ENCODE data around the gene KCNH1.

KCNH1 gene

DNA sequence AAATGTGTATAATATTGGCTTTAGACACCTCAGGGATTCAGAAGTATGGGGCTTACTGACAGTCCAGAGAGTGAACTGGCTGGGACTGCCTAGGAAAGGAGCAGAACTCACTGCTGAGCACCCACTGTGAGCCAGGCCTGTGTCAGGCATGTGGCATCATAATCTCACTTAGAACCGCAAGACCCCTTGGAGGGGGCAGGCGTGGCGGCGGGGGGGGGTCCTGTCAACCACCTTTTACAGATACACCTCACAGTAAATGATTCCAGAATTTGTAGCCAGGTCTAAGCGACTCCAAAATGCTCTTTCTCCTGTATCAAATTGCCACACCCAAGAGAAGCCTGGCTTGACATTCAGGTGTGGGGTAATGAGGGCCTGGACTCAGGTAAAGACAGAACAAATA, 235.5 kb downstream of the KCNH1 start:
- Histone ChIP-seq H3K27me3 (ENCODE audit: control insufficient read depth in 2 of 2, insufficient read depth in 2 of 2, low read length in 2 of 2) (no peaks in the 10 kb centered on the region), H3K9me3 (ENCODE audit: control insufficient read depth in 2 of 2, low read length in 2 of 2) (no peaks in the 10 kb centered on the region), H3K27ac (ENCODE audit: low read depth in 2 of 2, low read length in 2 of 2) (no peak overlapping the region), H3K4me3 (ENCODE audit: low read length in 2 of 2) (no peak overlapping the region), H3K4me1 (ENCODE audit: control insufficient read depth in 2 of 2, insufficient read depth in 2 of 2, low read length in 2 of 2) (no peaks in the 10 kb centered on the region), H3K9ac (ENCODE audit: low read depth in 1 of 2, low read length in 2 of 2) (no peak overlapping the region), H3K36me3 (ENCODE audit: control insufficient read depth in 2 of 2, insufficient read depth in 2 of 2, low read length in 2 of 2) (no peaks in the 10 kb centered on the region)

DNA sequence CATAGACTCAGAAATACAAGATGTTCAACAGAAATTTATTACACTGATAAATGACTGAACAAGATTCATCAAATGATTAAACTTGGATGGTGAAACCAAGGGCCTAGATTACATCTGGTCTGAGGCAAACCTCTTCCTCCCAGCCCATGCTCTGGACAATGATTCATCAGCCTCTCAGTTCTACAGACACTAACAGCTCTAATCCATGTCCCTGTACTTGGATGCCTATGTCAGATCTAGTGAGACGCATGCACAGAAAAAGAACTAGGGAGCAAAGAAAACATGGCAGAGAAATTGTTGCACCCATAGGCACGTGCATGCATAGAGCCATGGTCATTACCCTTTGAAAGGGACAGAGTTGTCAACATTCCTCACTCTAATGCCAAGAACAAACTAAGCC, 250.1 kb downstream of the KCNH1 start:
- no peaks in the 10 kb centered on the region for H3K4me1 ChIP-seq (ENCODE audit: control insufficient read depth in 2 of 2, insufficient read depth in 2 of 2, low read length in 2 of 2)
- H3K9ac ChIP-seq (ENCODE audit: low read depth in 1 of 2, low read length in 2 of 2) = no peak overlapping the region
- no peaks in the 10 kb centered on the region for H3K27me3 ChIP-seq (ENCODE audit: control insufficient read depth in 2 of 2, insufficient read depth in 2 of 2, low read length in 2 of 2)
- no peaks in the 10 kb centered on the region for H3K36me3 ChIP-seq (ENCODE audit: control insufficient read depth in 2 of 2, insufficient read depth in 2 of 2, low read length in 2 of 2)
- H3K9me3 ChIP-seq (ENCODE audit: control insufficient read depth in 2 of 2, low read length in 2 of 2) = no peaks in the 10 kb centered on the region
- no peak overlapping the region for H3K4me3 ChIP-seq (ENCODE audit: low read length in 2 of 2)
- no peak overlapping the region for H3K27ac ChIP-seq (ENCODE audit: low read depth in 2 of 2, low read length in 2 of 2)

DNA sequence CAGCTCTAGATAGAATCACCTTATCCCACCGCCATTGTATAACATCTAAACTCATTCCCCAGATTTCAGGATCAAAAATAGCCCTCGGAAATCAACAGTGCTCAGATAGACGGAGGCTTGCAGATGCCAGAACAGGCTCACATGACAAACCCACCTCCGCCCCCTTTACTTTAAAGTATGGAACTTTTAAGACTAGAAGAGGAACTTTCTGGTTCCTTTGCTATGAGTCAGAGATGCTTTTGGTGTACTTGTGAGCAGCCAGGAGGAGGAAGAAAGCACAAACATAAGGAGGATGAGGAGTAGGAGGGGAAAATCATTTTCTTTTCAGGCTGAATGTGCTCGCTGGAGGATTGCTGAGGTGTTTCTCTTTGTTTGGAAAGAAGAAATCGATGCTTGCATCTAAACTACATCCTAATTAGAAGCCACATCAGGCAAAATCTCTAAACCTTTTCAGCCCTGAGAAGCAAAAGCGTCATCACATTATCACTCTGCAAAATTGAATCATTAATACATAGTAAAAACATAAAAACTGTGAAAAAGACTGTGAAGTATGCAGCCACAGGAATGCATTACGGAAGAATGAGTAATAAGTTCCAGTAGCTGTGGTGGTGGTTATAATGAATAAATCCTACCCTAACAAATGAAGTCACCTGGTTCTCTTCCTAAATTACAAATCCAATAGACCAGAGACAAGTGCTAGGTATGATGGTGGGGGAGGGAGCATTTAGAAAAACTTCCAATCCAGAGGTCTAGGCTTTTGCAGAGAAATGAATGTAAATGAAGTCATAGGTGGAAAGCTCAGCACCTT, 251.3 kb downstream of the KCNH1 start:
- no peak overlapping the region for H3K27ac ChIP-seq (ENCODE audit: low read depth in 2 of 2, low read length in 2 of 2)
- H3K36me3 ChIP-seq (ENCODE audit: control insufficient read depth in 2 of 2, insufficient read depth in 2 of 2, low read length in 2 of 2) = no peaks in the 10 kb centered on the region
- H3K27me3 ChIP-seq (ENCODE audit: control insufficient read depth in 2 of 2, insufficient read depth in 2 of 2, low read length in 2 of 2) = no peaks in the 10 kb centered on the region
- H3K9ac ChIP-seq (ENCODE audit: low read depth in 1 of 2, low read length in 2 of 2) = no peak overlapping the region
- H3K4me1 ChIP-seq (ENCODE audit: control insufficient read depth in 2 of 2, insufficient read depth in 2 of 2, low read length in 2 of 2) = no peaks in the 10 kb centered on the region
- H3K4me3 ChIP-seq (ENCODE audit: low read length in 2 of 2) = no peak overlapping the region
- H3K9me3 ChIP-seq (ENCODE audit: control insufficient read depth in 2 of 2, low read length in 2 of 2) = no peaks in the 10 kb centered on the region

- Histone ChIP-seq H3K4me3 (ENCODE audit: low read length in 2 of 2) (no peak overlapping the region), H3K9me3 (ENCODE audit: control insufficient read depth in 2 of 2, low read length in 2 of 2) (no peaks in the 10 kb centered on the region), H3K36me3 (ENCODE audit: control insufficient read depth in 2 of 2, insufficient read depth in 2 of 2, low read length in 2 of 2) (no peaks in the 10 kb centered on the region), H3K4me1 (ENCODE audit: control insufficient read depth in 2 of 2, insufficient read depth in 2 of 2, low read length in 2 of 2) (no peaks in the 10 kb centered on the region), H3K27ac (ENCODE audit: low read depth in 2 of 2, low read length in 2 of 2) (no peak overlapping the region), H3K27me3 (ENCODE audit: control insufficient read depth in 2 of 2, insufficient read depth in 2 of 2, low read length in 2 of 2) (no peaks in the 10 kb centered on the region), H3K9ac (ENCODE audit: low read depth in 1 of 2, low read length in 2 of 2) (no peak overlapping the region)
Measured at GRCh38 chr1:210878564-210878963, 255.4 kb downstream of the KCNH1 start.

GRCh38 chr1:210876275-210876674, 257.7 kb downstream of the KCNH1 start:
- H3K9me3 ChIP-seq (ENCODE audit: control insufficient read depth in 2 of 2, low read length in 2 of 2) = no peaks in the 10 kb centered on the region
- no peaks in the 10 kb centered on the region for H3K4me1 ChIP-seq (ENCODE audit: control insufficient read depth in 2 of 2, insufficient read depth in 2 of 2, low read length in 2 of 2)
- no peaks in the 10 kb centered on the region for H3K27me3 ChIP-seq (ENCODE audit: control insufficient read depth in 2 of 2, insufficient read depth in 2 of 2, low read length in 2 of 2)
- no peak overlapping the region for H3K9ac ChIP-seq (ENCODE audit: low read depth in 1 of 2, low read length in 2 of 2)
- H3K36me3 ChIP-seq (ENCODE audit: control insufficient read depth in 2 of 2, insufficient read depth in 2 of 2, low read length in 2 of 2) = no peaks in the 10 kb centered on the region
- H3K27ac ChIP-seq (ENCODE audit: low read depth in 2 of 2, low read length in 2 of 2) = no peak overlapping the region
- no peak overlapping the region for H3K4me3 ChIP-seq (ENCODE audit: low read length in 2 of 2)

- Histone ChIP-seq H3K4me1 (ENCODE audit: control insufficient read depth in 2 of 2, insufficient read depth in 2 of 2, low read length in 2 of 2) (no peaks in the 10 kb centered on the region), H3K9ac (ENCODE audit: low read depth in 1 of 2, low read length in 2 of 2) (no peak overlapping the region), H3K27me3 (ENCODE audit: control insufficient read depth in 2 of 2, insufficient read depth in 2 of 2, low read length in 2 of 2) (no peaks in the 10 kb centered on the region), H3K27ac (ENCODE audit: low read depth in 2 of 2, low read length in 2 of 2) (no peak overlapping the region), H3K4me3 (ENCODE audit: low read length in 2 of 2) (no peak overlapping the region), H3K9me3 (ENCODE audit: control insufficient read depth in 2 of 2, low read length in 2 of 2) (no peaks in the 10 kb centered on the region), H3K36me3 (ENCODE audit: control insufficient read depth in 2 of 2, insufficient read depth in 2 of 2, low read length in 2 of 2) (no peaks in the 10 kb centered on the region)
Measured at GRCh38 chr1:210866532-210866931, 267.4 kb downstream of the KCNH1 start.

DNA sequence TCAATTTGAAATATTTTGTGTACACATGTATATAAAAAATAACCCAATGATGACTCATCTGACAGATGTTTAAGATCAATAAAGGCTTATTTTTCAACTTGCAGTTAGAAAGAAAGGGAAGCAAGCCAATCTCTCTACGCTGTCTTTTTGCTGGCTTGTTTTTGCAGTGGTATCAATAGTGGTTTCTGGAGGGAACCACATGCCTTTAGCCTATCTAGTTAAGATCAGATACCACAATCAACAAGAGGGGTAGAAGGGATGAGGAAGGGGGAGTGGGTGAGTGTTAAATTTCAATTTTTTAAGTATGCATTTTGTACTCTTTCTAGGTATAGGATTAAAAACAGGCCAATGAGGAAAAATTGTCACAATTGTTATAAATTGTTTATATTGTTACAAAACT, 276.2 kb downstream of the KCNH1 start:
- Histone ChIP-seq H3K4me3 (ENCODE audit: low read length in 2 of 2) (no peak overlapping the region), H3K27me3 (ENCODE audit: control insufficient read depth in 2 of 2, insufficient read depth in 2 of 2, low read length in 2 of 2) (no peaks in the 10 kb centered on the region), H3K27ac (ENCODE audit: low read depth in 2 of 2, low read length in 2 of 2) (no peak overlapping the region), H3K36me3 (ENCODE audit: control insufficient read depth in 2 of 2, insufficient read depth in 2 of 2, low read length in 2 of 2) (no peaks in the 10 kb centered on the region), H3K4me1 (ENCODE audit: control insufficient read depth in 2 of 2, insufficient read depth in 2 of 2, low read length in 2 of 2) (no peaks in the 10 kb centered on the region), H3K9ac (ENCODE audit: low read depth in 1 of 2, low read length in 2 of 2) (no peak overlapping the region), H3K9me3 (ENCODE audit: control insufficient read depth in 2 of 2, low read length in 2 of 2) (no peaks in the 10 kb centered on the region)

- no peak overlapping the region for H3K27ac ChIP-seq (ENCODE audit: low read depth in 2 of 2, low read length in 2 of 2)
- H3K36me3 ChIP-seq (ENCODE audit: control insufficient read depth in 2 of 2, insufficient read depth in 2 of 2, low read length in 2 of 2) = no peaks in the 10 kb centered on the region
- H3K27me3 ChIP-seq (ENCODE audit: control insufficient read depth in 2 of 2, insufficient read depth in 2 of 2, low read length in 2 of 2) = no peaks in the 10 kb centered on the region
- H3K9ac ChIP-seq (ENCODE audit: low read depth in 1 of 2, low read length in 2 of 2) = no peak overlapping the region
- H3K4me1 ChIP-seq (ENCODE audit: control insufficient read depth in 2 of 2, insufficient read depth in 2 of 2, low read length in 2 of 2) = no peaks in the 10 kb centered on the region
- no peaks in the 10 kb centered on the region for H3K9me3 ChIP-seq (ENCODE audit: control insufficient read depth in 2 of 2, low read length in 2 of 2)
- H3K4me3 ChIP-seq (ENCODE audit: low read length in 2 of 2) = no peak overlapping the region
Measured at GRCh38 chr1:210857146-210857663, 276.7 kb downstream of the KCNH1 start.

- H3K27me3 ChIP-seq (ENCODE audit: control insufficient read depth in 2 of 2, insufficient read depth in 2 of 2, low read length in 2 of 2) = no peaks in the 10 kb centered on the region
- H3K9ac ChIP-seq (ENCODE audit: low read depth in 1 of 2, low read length in 2 of 2) = no peak overlapping the region
- no peak overlapping the region for H3K4me3 ChIP-seq (ENCODE audit: low read length in 2 of 2)
- H3K36me3 ChIP-seq (ENCODE audit: control insufficient read depth in 2 of 2, insufficient read depth in 2 of 2, low read length in 2 of 2) = no peaks in the 10 kb centered on the region
- no peak overlapping the region for H3K27ac ChIP-seq (ENCODE audit: low read depth in 2 of 2, low read length in 2 of 2)
- no peaks in the 10 kb centered on the region for H3K4me1 ChIP-seq (ENCODE audit: control insufficient read depth in 2 of 2, insufficient read depth in 2 of 2, low read length in 2 of 2)
- H3K9me3 ChIP-seq (ENCODE audit: control insufficient read depth in 2 of 2, low read length in 2 of 2) = no peaks in the 10 kb centered on the region
Measured at GRCh38 chr1:210855440-210855839, 278.5 kb downstream of the KCNH1 start.

DNA sequence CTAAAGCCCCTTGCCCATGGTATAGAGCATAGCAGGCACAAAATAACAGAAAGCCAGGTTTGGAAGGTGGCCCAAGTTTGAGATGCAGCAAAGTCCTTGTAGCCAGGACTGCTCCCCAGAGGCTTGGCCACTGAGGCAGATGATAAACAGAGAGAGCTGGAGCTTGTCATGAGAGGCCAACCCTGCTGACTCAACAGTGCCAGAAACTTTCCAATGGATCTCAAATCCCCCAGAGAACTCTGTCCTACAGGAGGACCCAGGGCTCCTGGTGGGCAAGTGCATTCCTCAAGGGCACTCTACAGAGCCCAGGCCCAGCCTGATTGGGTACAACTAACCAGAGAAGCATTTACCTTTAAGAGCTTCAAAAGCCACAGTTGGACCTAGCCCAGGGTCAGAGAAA, 280.7 kb downstream of the KCNH1 start:
- Histone ChIP-seq H3K9me3 (ENCODE audit: control insufficient read depth in 2 of 2, low read length in 2 of 2) (no peaks in the 10 kb centered on the region), H3K4me1 (ENCODE audit: control insufficient read depth in 2 of 2, insufficient read depth in 2 of 2, low read length in 2 of 2) (no peaks in the 10 kb centered on the region), H3K27me3 (ENCODE audit: control insufficient read depth in 2 of 2, insufficient read depth in 2 of 2, low read length in 2 of 2) (no peaks in the 10 kb centered on the region), H3K4me3 (ENCODE audit: low read length in 2 of 2) (no peak overlapping the region), H3K9ac (ENCODE audit: low read depth in 1 of 2, low read length in 2 of 2) (no peak overlapping the region), H3K27ac (ENCODE audit: low read depth in 2 of 2, low read length in 2 of 2) (no peak overlapping the region), H3K36me3 (ENCODE audit: control insufficient read depth in 2 of 2, insufficient read depth in 2 of 2, low read length in 2 of 2) (no peaks in the 10 kb centered on the region)

Data from mucosa of rectum (tissue), 2 donors.